ENCODE data around the gene ARPIN. TPM values are rescaled to one million over a fixed set of nuclear protein-coding genes. Genes with fewer than 3 reads are reported as not detected.

Gene ARPIN
- total RNA-seq, 2 donors from 2014 or later, result 10.2 to 13.4 TPM

GRCh38 chr15:89916660-89917059 is 3.9 kb upstream of the ARPIN start:
- intact Hi-C loops (cut with DNase I), result no loop called here
- DNase-seq (no peak), ATAC-seq (no peak)

GRCh38 chr15:89912145-89912673 is 543 bp downstream of the ARPIN start:
- peak; percentile 85 to 87 for ATAC-seq
- intact Hi-C loops (cut with DNase I), result loop anchor here in 1 of 2 donors (5.0 kb wide), 1 partner anchor 155 kb away; no protein-coding TSS in a partner anchor
- DNase-seq, result peak; percentile 54

GRCh38 chr15:89910891-89911626 is 1.7 kb downstream of the ARPIN start:
- no peak for ATAC-seq
- DNase-seq, result no peak
- intact Hi-C loops (cut with DNase I), result loop anchor here in 1 of 2 donors (5.0 kb wide), 1 partner anchor 156 kb away; no protein-coding TSS in a partner anchor

GRCh38 chr15:89909611-89910010 is 3.1 kb downstream of the ARPIN start:
- intact Hi-C loops (cut with DNase I), result loop anchor here (5.0 to 10.0 kb wide), 2 partner anchors 158 to 175 kb away; no protein-coding TSS in a partner anchor
- ATAC-seq (no peak), DNase-seq (no peak)

- intact Hi-C loops (cut with DNase I), result loop anchor here in 1 of 2 donors (10.0 kb wide), 1 partner anchor 177 kb away; no protein-coding TSS in a partner anchor
- no peak for ATAC-seq
Observed at GRCh38 chr15:89908226-89908625, 4.5 kb downstream of the ARPIN start.

GRCh38 chr15:89907289-89907688 is 5.5 kb downstream of the ARPIN start:
- DNase-seq (no peak), ATAC-seq (no peak)
- intact Hi-C loops (cut with DNase I), result loop anchor here in 1 of 2 donors (10.0 kb wide), 1 partner anchor 178 kb away; no protein-coding TSS in a partner anchor

More at GRCh38 chr15:89908226-89908625, 4.5 kb downstream of the ARPIN start:
- DNase-seq, result no peak

GRCh38 chr15:89905846-89906378 is 6.8 kb downstream of the ARPIN start:
- intact Hi-C loops (cut with DNase I), result loop anchor here in 1 of 2 donors (10.0 kb wide), 1 partner anchor 179 kb away; no protein-coding TSS in a partner anchor
- ATAC-seq (no peak), DNase-seq (no peak)

- intact Hi-C loops (cut with DNase I), result loop anchor here in 1 of 2 donors (10.0 kb wide), 1 partner anchor 180 kb away; no protein-coding TSS in a partner anchor
- ATAC-seq, result no peak
- DNase-seq, result no peak
Observed at GRCh38 chr15:89904519-89904918, 8.2 kb downstream of the ARPIN start.

GRCh38 chr15:89903858-89904130 is 9.0 kb downstream of the ARPIN start:
- no peak for DNase-seq
- intact Hi-C loops (cut with DNase I), result loop anchor here in 1 of 2 donors (10.0 kb wide), 1 partner anchor 181 kb away; no protein-coding TSS in a partner anchor
- ATAC-seq, result no peak

GRCh38 chr15:89903015-89903857 is 9.5 kb downstream of the ARPIN start:
- intact Hi-C loops (cut with DNase I), result loop anchor here in 1 of 2 donors (10.0 kb wide), 1 partner anchor 182 kb away; no protein-coding TSS in a partner anchor
- no peak for DNase-seq
- no peak for ATAC-seq

GRCh38 chr15:89900849-89901248 is 11.9 kb downstream of the ARPIN start:
- intact Hi-C loops (cut with DNase I), result loop anchor here in 1 of 2 donors (10.0 kb wide), 1 partner anchor 184 kb away; no protein-coding TSS in a partner anchor
- peak; percentile 68 to 78 for ATAC-seq

GRCh38 chr15:89899951-89900567 is 12.7 kb downstream of the ARPIN start:
- DNase-seq (no peak), ATAC-seq (no peak)

More at GRCh38 chr15:89900849-89901248, 11.9 kb downstream of the ARPIN start:
- no peak for DNase-seq

GRCh38 chr15:89899295-89899945 is 13.3 kb downstream of the ARPIN start:
- ATAC-seq (peak in 1 of 2 donors; percentile 41), DNase-seq (no peak)
- intact Hi-C loops (cut with DNase I), result loop anchor here in 1 of 2 donors (2.0 to 10.0 kb wide), 2 partner anchors 171 to 365 kb away; partner anchors contain the start of gene NGRN

More at GRCh38 chr15:89899951-89900567, 12.7 kb downstream of the ARPIN start:
- intact Hi-C loops (cut with DNase I), result loop anchor here (2.0 to 10.0 kb wide), 3 partner anchors 171 to 365 kb away; partner anchors contain the start of gene NGRN (in 1 of the 2)

- ATAC-seq (no peak), DNase-seq (no peak)
- intact Hi-C loops (cut with DNase I), result loop anchor here in 1 of 2 donors (2.0 to 10.0 kb wide), 2 partner anchors 172 to 366 kb away; partner anchors contain the start of gene NGRN
Observed at GRCh38 chr15:89898614-89899294, 14.0 kb downstream of the ARPIN start.

- no peak for DNase-seq
- ATAC-seq, result no peak
- intact Hi-C loops (cut with DNase I), result loop anchor here in 1 of 2 donors (2.0 to 10.0 kb wide), 2 partner anchors 173 to 367 kb away; partner anchors contain the start of gene NGRN
Observed at GRCh38 chr15:89898146-89898545, 14.6 kb downstream of the ARPIN start.

GRCh38 chr15:89893696-89894447 is 18.9 kb downstream of the ARPIN start, which contains the start of gene AP3S2:
AP3S2 (minus strand) TSS chr15:89893994; CDS start chr15:89893949, 45 bp downstream.
- peak; percentile 92 for DNase-seq
- intact Hi-C loops (cut with DNase I), result loop anchor here in 1 of 2 donors (10.0 kb wide), 1 partner anchor 371 kb away; the partner anchor contains the start of gene NGRN
- ATAC-seq, result peak; percentile 99

Data from left cardiac atrium (tissue), 4 donors.